K562 (cell line): ENCODE data around the gene SHANK1.

Experiments
- CBFB ChIP-seq: sonication (generic); formaldehyde crosslinking; IDR thresholded peaks from 2 replicates; pipeline ENCODE4 v1.4.0; 2020; ENCODE audit warnings: mild to moderate bottlenecking, missing genetic modification reagents
- CBX2 ChIP-seq: fragments of 200-600 bp; sonication (generic); IDR thresholded peaks from one replicate; pipeline ENCODE4 v1.6.1; 2012; ENCODE audit warnings: mild to moderate bottlenecking, low read length, inconsistent platforms; ENCODE audit not compliant: insufficient read depth, poor library complexity, severe bottlenecking
- CREB1 ChIP-seq, 2 experiments: sonication (generic) in 1 of 2; formaldehyde crosslinking in 1 of 2; IDR thresholded peaks; 2 replicates each; pipeline versions ENCODE4 v1.6.1 to v1.8.0; 2012 to 2022; ENCODE audit warnings: inconsistent platforms in 1 of 2, mild to moderate bottlenecking in 1 of 2, missing genetic modification reagents in 1 of 2, moderate library complexity in 1 of 2
- EZH2 ChIP-seq: IDR thresholded peaks from 2 replicates; pipeline ENCODE4 v1.6.1; 2012; ENCODE audit warnings: low read depth, mild to moderate bottlenecking, inconsistent platforms, low read length, borderline replicate concordance
- FOSL1 ChIP-seq: fragments of 200-800 bp; sonication (Bioruptor generic); conservative IDR thresholded peaks from 2 replicates; pipeline ENCODE4 v1.6.1; 2016; ENCODE audit warnings: missing genetic modification characterization, missing compliant biosample characterization
- MXI1 ChIP-seq: IDR thresholded peaks from 2 replicates; pipeline ENCODE4 v1.6.1; 2011; ENCODE audit warnings: low read depth, mild to moderate bottlenecking, improper control_type of control experiment, low read length
- PML ChIP-seq: IDR thresholded peaks from 2 replicates; pipeline ENCODE4 v1.6.1; 2012; ENCODE audit warnings: low read length, inconsistent platforms
- PTRF ChIP-seq: fragments of 450-650 bp; IDR thresholded peaks from 2 replicates; pipeline ENCODE4 v1.6.1; 2016; ENCODE audit warnings: mild to moderate bottlenecking, missing genetic modification characterization, missing compliant biosample characterization
- ZBTB1 ChIP-seq: sonication (generic); formaldehyde crosslinking; IDR thresholded peaks from 2 replicates; pipeline ENCODE4 v1.8.1; 2023; ENCODE audit warnings: missing genetic modification reagents, low read depth, mild to moderate bottlenecking, borderline replicate concordance
- ZBTB7A ChIP-seq: IDR thresholded peaks from 2 replicates; pipeline ENCODE4 v1.6.1; 2011; ENCODE audit warnings: low read depth, mild to moderate bottlenecking, low read length, moderate library complexity, borderline replicate concordance; ENCODE audit not compliant: control insufficient read depth
- ZNF75A ChIP-seq: fragments of 450-650 bp; formaldehyde crosslinking; IDR thresholded peaks from 2 replicates; pipeline ENCODE4 v1.4.0; 2020; ENCODE audit warnings: mild to moderate bottlenecking
- TF ChIP-seq, protein P1 (sequence below): sonication (generic); formaldehyde crosslinking; IDR thresholded peaks from 2 replicates; pipeline ENCODE4 v1.5.0; 2020; ENCODE audit warnings: missing genetic modification reagents
- TF ChIP-seq, protein P2 (sequence below): fragments of 450-650 bp; formaldehyde crosslinking; IDR thresholded peaks from 2 replicates; pipeline ENCODE4 v1.4.0; 2022; ENCODE audit warnings: mild to moderate bottlenecking, moderate library complexity
- TF ChIP-seq, protein P3 (sequence below), 3 experiments: IDR thresholded peaks in 2 of 3; conservative IDR thresholded peaks in 1 of 3; 2 replicates each; pipeline ENCODE4 v1.5.1; 2011 to 2012; ENCODE audit warnings: low read length in 3 of 3, mild to moderate bottlenecking in 3 of 3, control low read depth in 2 of 3, improper control_type of control experiment in 1 of 3, inconsistent platforms in 1 of 3, low read depth in 1 of 3, mixed read lengths in 1 of 3, moderate library complexity in 1 of 3; ENCODE audit not compliant: insufficient read depth in 2 of 3

DNA sequence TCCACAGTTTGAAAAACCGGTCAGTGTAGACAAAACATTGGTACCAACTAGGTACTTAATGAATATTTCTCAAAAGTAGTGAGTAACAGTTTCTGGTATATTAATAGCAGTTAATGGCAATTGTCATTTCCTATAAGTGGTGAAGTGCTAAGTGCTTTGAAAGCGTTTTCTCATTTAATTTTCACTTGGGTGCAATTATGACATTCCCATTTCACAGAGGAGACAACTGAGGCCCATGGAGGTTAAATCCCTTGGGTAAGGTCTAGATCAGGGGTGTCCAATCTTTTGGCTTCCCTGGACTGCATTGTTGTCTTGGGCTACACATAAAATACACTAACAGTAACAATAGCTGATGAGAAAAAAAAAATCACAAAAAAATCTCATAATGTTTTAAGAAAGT lies 79.2 kb downstream of the SHANK1 start:
- no peak for TF ChIP-seq ZNF75A (CRISPR knock-in tag)
- TF ChIP-seq ZBTB7A = no peak
- no peak for TF ChIP-seq FOSL1 (tag)
- TF ChIP-seq EZH2 = no peak
- TF ChIP-seq CBFB (CRISPR knock-in tag) = no peak
- no peak for TF ChIP-seq ZBTB1 (CRISPR knock-in tag)
- TF ChIP-seq PML = no peak
- no peak for TF ChIP-seq CBX2
- TF ChIP-seq, protein P1, sequence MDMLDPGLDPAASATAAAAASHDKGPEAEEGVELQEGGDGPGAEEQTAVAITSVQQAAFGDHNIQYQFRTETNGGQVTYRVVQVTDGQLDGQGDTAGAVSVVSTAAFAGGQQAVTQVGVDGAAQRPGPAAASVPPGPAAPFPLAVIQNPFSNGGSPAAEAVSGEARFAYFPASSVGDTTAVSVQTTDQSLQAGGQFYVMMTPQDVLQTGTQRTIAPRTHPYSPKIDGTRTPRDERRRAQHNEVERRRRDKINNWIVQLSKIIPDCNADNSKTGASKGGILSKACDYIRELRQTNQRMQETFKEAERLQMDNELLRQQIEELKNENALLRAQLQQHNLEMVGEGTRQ (CRISPR knock-in tag) = no peak
- TF ChIP-seq, protein P2, sequence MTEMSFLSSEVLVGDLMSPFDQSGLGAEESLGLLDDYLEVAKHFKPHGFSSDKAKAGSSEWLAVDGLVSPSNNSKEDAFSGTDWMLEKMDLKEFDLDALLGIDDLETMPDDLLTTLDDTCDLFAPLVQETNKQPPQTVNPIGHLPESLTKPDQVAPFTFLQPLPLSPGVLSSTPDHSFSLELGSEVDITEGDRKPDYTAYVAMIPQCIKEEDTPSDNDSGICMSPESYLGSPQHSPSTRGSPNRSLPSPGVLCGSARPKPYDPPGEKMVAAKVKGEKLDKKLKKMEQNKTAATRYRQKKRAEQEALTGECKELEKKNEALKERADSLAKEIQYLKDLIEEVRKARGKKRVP (CRISPR knock-in tag) = no peak
- TF ChIP-seq CREB1 (IDR thresholded peaks at IDR 0.05) = no peak
- no peak for TF ChIP-seq CREB1 (CRISPR knock-in tag; IDR thresholded peaks at IDR 0.05)
- TF ChIP-seq, protein P3, sequence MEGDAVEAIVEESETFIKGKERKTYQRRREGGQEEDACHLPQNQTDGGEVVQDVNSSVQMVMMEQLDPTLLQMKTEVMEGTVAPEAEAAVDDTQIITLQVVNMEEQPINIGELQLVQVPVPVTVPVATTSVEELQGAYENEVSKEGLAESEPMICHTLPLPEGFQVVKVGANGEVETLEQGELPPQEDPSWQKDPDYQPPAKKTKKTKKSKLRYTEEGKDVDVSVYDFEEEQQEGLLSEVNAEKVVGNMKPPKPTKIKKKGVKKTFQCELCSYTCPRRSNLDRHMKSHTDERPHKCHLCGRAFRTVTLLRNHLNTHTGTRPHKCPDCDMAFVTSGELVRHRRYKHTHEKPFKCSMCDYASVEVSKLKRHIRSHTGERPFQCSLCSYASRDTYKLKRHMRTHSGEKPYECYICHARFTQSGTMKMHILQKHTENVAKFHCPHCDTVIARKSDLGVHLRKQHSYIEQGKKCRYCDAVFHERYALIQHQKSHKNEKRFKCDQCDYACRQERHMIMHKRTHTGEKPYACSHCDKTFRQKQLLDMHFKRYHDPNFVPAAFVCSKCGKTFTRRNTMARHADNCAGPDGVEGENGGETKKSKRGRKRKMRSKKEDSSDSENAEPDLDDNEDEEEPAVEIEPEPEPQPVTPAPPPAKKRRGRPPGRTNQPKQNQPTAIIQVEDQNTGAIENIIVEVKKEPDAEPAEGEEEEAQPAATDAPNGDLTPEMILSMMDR (IDR thresholded peaks at IDR 0.05 in 2 of 3, conservative IDR thresholded peaks at IDR 0.05 in 1 of 3; ENCODE audit: insufficient read depth in 2 of 3, low read depth in 1 of 3, low read length in 3 of 3) = no peak
- no peak for TF ChIP-seq PTRF
- no peak for TF ChIP-seq MXI1
